ENCODE measurements around the gene PPM1J.
A peak's percentile ranks its signal among the peaks of the same experiment; 100 is the strongest.

GRCh38 chr1:112674440-112674985 is 40.6 kb downstream of the PPM1J start, which contains the start of gene MOV10:
- TF ChIP-seq CTCF (IDR thresholded peaks at IDR 0.05) (peak in 1 of 6 experiments; percentile 1), POLR2A (IDR thresholded peaks at IDR 0.05) (no peak)

Data from esophagus squamous epithelium (tissue), 4 donors.